GM23338 (cell line): ENCODE data around the gene TSC2.
"Not testable (repeated sequence)": the region's sequence is repeated elsewhere in the genome, so short reads cannot be mapped to it uniquely, and the experiment has no call there.

ENCODE experiments used
- CTCF ChIP-seq, 2 experiments: fragments of 200-600 bp in 1 of 2; sonication (generic) in 1 of 2; conservative IDR thresholded peaks; 2 replicates each; pipeline versions ENCODE4 v1.5.1 to v1.6.1; 2016 to 2017; ENCODE audit warnings: antibody characterized with exemption in 2 of 2, low read depth in 2 of 2, mild to moderate bottlenecking in 2 of 2, moderate library complexity in 1 of 2
- ETS1 ChIP-seq: IDR thresholded peaks from 2 replicates; pipeline ENCODE4 v1.6.1; 2016; ENCODE audit warnings: antibody characterized with exemption
- EZH2 ChIP-seq: fragments of 200-600 bp; sonication (generic); IDR thresholded peaks from one replicate; pipeline ENCODE4 v1.8.0; 2017; ENCODE audit warnings: antibody characterized with exemption, mild to moderate bottlenecking, low read depth; ENCODE audit not compliant: unreplicated experiment
- EZH2phosphoT487 ChIP-seq: fragments of 200-600 bp; sonication (generic); IDR thresholded peaks from one replicate; pipeline ENCODE4 v1.8.1; 2018; ENCODE audit warnings: antibody characterized with exemption; ENCODE audit not compliant: unreplicated experiment
- JUNB ChIP-seq: IDR thresholded peaks from one replicate; pipeline ENCODE4 v1.6.1; 2016; ENCODE audit warnings: antibody characterized with exemption; ENCODE audit not compliant: unreplicated experiment
- POLR2AphosphoS5 ChIP-seq: IDR thresholded peaks from 2 replicates; pipeline ENCODE4 v1.6.1; 2016; ENCODE audit warnings: antibody characterized with exemption, low read depth
- REST ChIP-seq: IDR thresholded peaks from one replicate; pipeline ENCODE4 v1.6.1; 2018; ENCODE audit warnings: antibody characterized with exemption; ENCODE audit not compliant: unreplicated experiment
- STAT1 ChIP-seq: IDR thresholded peaks from one replicate; pipeline ENCODE4 v1.6.1; 2016; ENCODE audit warnings: antibody characterized with exemption; ENCODE audit not compliant: unreplicated experiment
- ZNF114 ChIP-seq: fragments of 250-450 bp; sonication (Bioruptor Pico); IDR thresholded peaks from 2 replicates; pipeline ENCODE4 v1.5.0; 2020; ENCODE audit warnings: mild to moderate bottlenecking, moderate library complexity
- ZNF331 ChIP-seq: fragments of 250-450 bp; sonication (Bioruptor Pico); IDR thresholded peaks from 2 replicates; pipeline ENCODE4 v1.5.0; 2020; ENCODE audit warnings: low read depth, mild to moderate bottlenecking, moderate library complexity

- not testable (repeated sequence) for TF ChIP-seq EZH2phosphoT487; CTCF (conservative IDR thresholded peaks at IDR 0.05; ENCODE audit: low read depth in 2 of 2); REST; JUNB; ZNF331; POLR2AphosphoS5; EZH2; ETS1; STAT1; ZNF114
Measured at GRCh38 chr16:2112539-2113106, 64.8 kb downstream of the TSC2 start.
